BJ (cell line): ENCODE data around the gene PAK3. TPM values are rescaled to one million over a fixed set of nuclear protein-coding genes. Genes with fewer than 3 reads are reported as not detected.

Experiments
- CTCF ChIA-PET: fragments of 350-600 bp; formaldehyde crosslinking; extraction: SDS; loops from one replicate; lab custom pipeline; 2021; ENCODE audit warnings: antibody characterized with exemption, inconsistent platforms; lab: Yijun Ruan, JAX
- POLR2A ChIA-PET: fragments of 300-600 bp; sonication (Branson Sonifier 250); formaldehyde crosslinking; extraction: SDS; loops from one replicate; lab custom pipeline; 2021; ENCODE audit warnings: antibody characterized with exemption; lab: Charles Lee
- DNase-seq: peaks from one replicate; pipeline ENCODE4 v3.0.0-alpha.2; 2011; ENCODE audit warnings: low read depth
- H3K27me3 ChIP-seq: 2 replicates; pipeline ENCODE4 v1.6.0; 2011; ENCODE audit warnings: low read length; ENCODE audit not compliant: control insufficient read depth, insufficient read depth
- H3K36me3 ChIP-seq: 2 replicates; pipeline ENCODE4 v1.5.1; 2011; ENCODE audit warnings: low read length; ENCODE audit not compliant: control insufficient read depth, insufficient read depth
- H3K4me3 ChIP-seq: 2 replicates; pipeline ENCODE4 v1.5.1; 2011; ENCODE audit warnings: low read depth, mild to moderate bottlenecking, control low read depth, low read length
- CTCF ChIP-seq: IDR thresholded peaks from 2 replicates; pipeline ENCODE4 v1.5.1; 2011; ENCODE audit warnings: low read depth, mild to moderate bottlenecking, control low read depth, inconsistent platforms, low read length, moderate library complexity; ENCODE audit not compliant: insufficient read depth
- polyA plus RNA-seq: library from polyadenylated mRNA; depleted of rRNA; stranded (reverse); fragments of >200 nt; gene quantifications from 2 replicates; pipeline ENCODE4 v1.2.3, GENCODE V29; 2011

The PAK3 gene
- polyA plus RNA-seq, 1 experiment: 0.16 TPM

GRCh38 chrX:111127038-111127437 is 31.0 kb downstream of the PAK3 start:
- no peak for DNase-seq
- Histone ChIP-seq H3K27me3 (no peaks in the 10 kb centered on the region), H3K4me3 (no peak overlapping the region), H3K36me3 (no peaks in the 10 kb centered on the region)
- POLR2A ChIA-PET: no interaction called here
- CTCF ChIA-PET: no interaction called here
- no peak for TF ChIP-seq CTCF

GRCh38 chrX:111129921-111130320 is 33.9 kb downstream of the PAK3 start:
- no peak overlapping the region for H3K4me3 ChIP-seq
- no peaks in the 10 kb centered on the region for H3K36me3 ChIP-seq
- POLR2A ChIA-PET: no interaction called here
- DNase-seq: no peak
- no peak for TF ChIP-seq CTCF
- no peaks in the 10 kb centered on the region for H3K27me3 ChIP-seq
- CTCF ChIA-PET: no interaction called here

- DNase-seq: no peak
- Histone ChIP-seq H3K36me3 (no peaks in the 10 kb centered on the region), H3K27me3 (no peaks in the 10 kb centered on the region), H3K4me3 (no peak overlapping the region)
- TF ChIP-seq CTCF: no peak
- CTCF ChIA-PET: no interaction called here
- POLR2A ChIA-PET: no interaction called here
Observed at GRCh38 chrX:111131572-111131971, 35.6 kb downstream of the PAK3 start.

- CTCF ChIA-PET: no interaction called here
Observed at GRCh38 chrX:111133389-111133788, 37.4 kb downstream of the PAK3 start.

GRCh38 chrX:111145878-111146277 is 49.9 kb downstream of the PAK3 start:
- ChIA-PET POLR2A (no interaction called here), CTCF (no interaction called here)
- Histone ChIP-seq H3K36me3 (no peaks in the 10 kb centered on the region), H3K4me3 (no peak overlapping the region), H3K27me3 (no peaks in the 10 kb centered on the region)
- no peak for TF ChIP-seq CTCF
- no peak for DNase-seq

More at GRCh38 chrX:111133389-111133788, 37.4 kb downstream of the PAK3 start:
- no peaks in the 10 kb centered on the region for H3K36me3 ChIP-seq
- no peak for TF ChIP-seq CTCF
- no peak for DNase-seq
- no peak overlapping the region for H3K4me3 ChIP-seq
- POLR2A ChIA-PET: no interaction called here
- no peaks in the 10 kb centered on the region for H3K27me3 ChIP-seq
